Sigmoid colon (tissue), 7 donors: Measurements from ENCODE around the gene DNAJA3. TPM values are rescaled to one million over a fixed set of nuclear protein-coding genes. Genes with fewer than 3 reads are reported as not detected.

ENCODE experiments used
- DNase-seq: peaks from one replicate; pipeline ENCODE4 v3.0.0-alpha.2; 2019
- H3K27ac ChIP-seq, 4 donors: fragments of 200-600 bp; sonication (generic); one replicate each; pipeline ENCODE4 v1.5.1; 2016 to 2019; ENCODE audit warnings: mild to moderate bottlenecking in 1 of 4
- H3K27me3 ChIP-seq, 3 donors: fragments of 200-600 bp; sonication (generic); one replicate each; pipeline ENCODE4 v1.5.1; 2019; ENCODE audit warnings: mild to moderate bottlenecking in 1 of 3
- H3K36me3 ChIP-seq, 4 donors: fragments of 200-600 bp; sonication (generic); one replicate each; pipeline ENCODE4 v1.5.1; 2016 to 2019
- H3K4me1 ChIP-seq, 4 donors: fragments of 200-600 bp; sonication (generic); one replicate each; pipeline ENCODE4 v1.5.1; 2017 to 2019
- H3K4me3 ChIP-seq, 4 donors: fragments of 200-600 bp; sonication (generic); one replicate each; pipeline ENCODE4 v1.5.1; 2017 to 2019; ENCODE audit warnings: mild to moderate bottlenecking in 2 of 4, moderate library complexity in 1 of 4
- H3K9me3 ChIP-seq, 4 donors: fragments of 200-600 bp in 3 of 4; sonication (generic) in 3 of 4; one replicate each; pipeline versions ENCODE4 v1.5.1 to v1.6.1; 2013 to 2019
- CTCF ChIP-seq, 4 experiments: fragments of 450-650 bp in 3 of 4; fragments of 200-600 bp in 1 of 4; IDR thresholded peaks; one replicate each; pipeline ENCODE4 v1.5.1; 2016 to 2019; ENCODE audit warnings: antibody characterized with exemption in 4 of 4, mild to moderate bottlenecking in 3 of 4, moderate library complexity in 2 of 4
- EP300 ChIP-seq, 4 donors: sonication (generic); formaldehyde crosslinking; IDR thresholded peaks; one replicate each; pipeline ENCODE4 v1.6.1; 2017; ENCODE audit warnings: antibody characterized with exemption in 4 of 4
- POLR2A ChIP-seq, 2 donors: fragments of 450-650 bp; IDR thresholded peaks; one replicate each; pipeline ENCODE4 v1.6.1; 2016; ENCODE audit warnings: antibody characterized with exemption in 2 of 2, mild to moderate bottlenecking in 2 of 2, moderate library complexity in 2 of 2
- POLR2AphosphoS5 ChIP-seq, 4 donors: sonication (generic); formaldehyde crosslinking; IDR thresholded peaks; one replicate each; pipeline ENCODE4 v1.6.1; 2017; ENCODE audit warnings: antibody characterized with exemption in 4 of 4
- WGBS, 2 donors: extraction: QIAGEN DNeasy Blood & Tissue Kit; methylation state at CpG; one replicate each; pipeline ENCODE4 v1.1.7; 2013; 5-methylcytosine and 5-hydroxymethylcytosine counted together
- intact Hi-C: fragments of 100-400 bp; cut with DNase I; formaldehyde crosslinking; loops from one replicate; pipeline ENCODE4 v1.15.1; 2023
- polyA plus RNA-seq, 3 donors: library from polyadenylated mRNA; stranded (reverse); fragments of 200-250 nt; gene quantifications; one replicate each; pipeline ENCODE4 v1.2.3, GENCODE V29; 2013
- total RNA-seq, 4 donors: library from RNA; depleted of rRNA; stranded (reverse); fragments of >200 nt; gene quantifications; one replicate each; pipeline ENCODE4 v1.1.0, GENCODE V29; 2016
- donor health status: healthy with polysubstance abuse.
- donor health status: Bipolar disorder and iron deficiency.
- donor health status: healthy.

The DNAJA3 gene
- total and polyA plus RNA-seq, 7 donors: 28.2 to 53.3 (median 44.2) TPM

GRCh38 chr16:4409081-4409932 lies 16.4 kb upstream of the DNAJA3 start:
- intact Hi-C loops: no loop called here
- TF ChIP-seq POLR2AphosphoS5 (IDR thresholded peaks at IDR 0.05) (no peak), EP300 (IDR thresholded peaks at IDR 0.05) (no peak), CTCF (IDR thresholded peaks at IDR 0.05) (no peak), POLR2A (IDR thresholded peaks at IDR 0.05) (no peak)
- H3K36me3 ChIP-seq: peaks cover 0 to 63% (median 12%) of the 10 kb centered on the region in 4 donors
- H3K27me3 ChIP-seq: no peaks in the 10 kb centered on the region
- H3K27ac ChIP-seq: no peak overlapping the region
- WGBS, 2 donors: 92 to 95% methylated on average over 19 of the region's 19 CpGs
- DNase-seq: no peak
- H3K4me3 ChIP-seq: no peak overlapping the region
- no peaks in the 10 kb centered on the region for H3K9me3 ChIP-seq
- H3K4me1 ChIP-seq: peaks cover 0 to 41% (median 16%) of the 10 kb centered on the region in 4 donors

- TF ChIP-seq POLR2A (IDR thresholded peaks at IDR 0.05): no peak
- TF ChIP-seq POLR2AphosphoS5 (IDR thresholded peaks at IDR 0.05): peak in 2 of 4 donors; percentile 22 to 54
- 51 to 69% methylated on average over 15 of the region's 15 CpGs for whole genome bisulfite sequencing, 2 donors
- Histone ChIP-seq H3K27me3 (no peaks in the 10 kb centered on the region), H3K36me3 (peaks cover 0 to 52% (median 8%) of the 10 kb centered on the region in 4 donors), H3K9me3 (no peaks in the 10 kb centered on the region), H3K4me3 (no peak overlapping the region), H3K4me1 (peaks cover 0 to 53% (median 27%) of the 10 kb centered on the region in 4 donors), H3K27ac (peak overlapping the region in 2 of 4 donors; percentile 47 to 59)
- DNase-seq: peak; percentile 91
- intact Hi-C loops: loop anchor here (5.0 kb wide), 1 partner anchor 138 kb away; the partner anchor contains the start of gene TFAP4
These were observed 15.2 kb upstream of the DNAJA3 start for GRCh38 chr16:4410335-4411075.

DNA sequence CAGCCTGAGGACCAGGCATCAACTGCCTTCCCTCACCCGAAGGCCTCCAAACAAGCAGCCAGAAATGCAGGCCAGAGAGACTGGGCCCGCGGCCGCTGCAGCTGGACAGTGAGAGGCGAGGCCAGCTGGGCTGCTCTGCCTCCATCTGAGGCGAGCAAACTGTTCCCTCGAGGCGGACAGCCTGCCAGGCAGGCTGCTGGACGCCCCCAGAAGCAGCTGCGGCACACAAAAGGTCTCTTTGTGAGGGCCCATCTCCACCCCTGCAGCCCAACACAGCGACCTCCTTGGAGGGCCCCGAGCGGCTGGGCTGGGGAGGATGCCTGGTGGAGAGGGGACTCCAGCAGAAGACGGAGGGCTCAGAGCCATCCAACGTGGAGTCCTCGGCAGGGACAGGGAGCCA lies 14.0 kb upstream of the DNAJA3 start:
- no peak overlapping the region for H3K4me3 ChIP-seq
- peak; percentile 86 for DNase-seq
- H3K36me3 ChIP-seq: peaks cover 0 to 40% (median 4%) of the 10 kb centered on the region in 4 donors
- peak in 2 of 4 donors; percentile 32 to 34 for TF ChIP-seq POLR2AphosphoS5 (IDR thresholded peaks at IDR 0.05)
- TF ChIP-seq EP300 (IDR thresholded peaks at IDR 0.05): no peak
- no peak for TF ChIP-seq POLR2A (IDR thresholded peaks at IDR 0.05)
- WGBS, 2 donors: 77 to 87% methylated on average over 16 of the region's 16 CpGs
- intact Hi-C loops: loop anchor here (5.0 kb wide), 1 partner anchor 139 kb away; the partner anchor contains the start of gene TFAP4
- H3K4me1 ChIP-seq: peaks cover 0 to 56% (median 29%) of the 10 kb centered on the region in 4 donors
- no peaks in the 10 kb centered on the region for H3K9me3 ChIP-seq
- H3K27me3 ChIP-seq: no peaks in the 10 kb centered on the region
- H3K27ac ChIP-seq: peak overlapping the region; percentile 6 to 59 (median 30)

- peaks cover 0 to 35% (median 1%) of the 10 kb centered on the region in 4 donors for H3K36me3 ChIP-seq
- no peaks in the 10 kb centered on the region for H3K27me3 ChIP-seq
- H3K4me3 ChIP-seq: no peak overlapping the region
- DNase-seq: no peak
- H3K27ac ChIP-seq: peak overlapping the region; percentile 6 to 59 (median 30)
- TF ChIP-seq EP300 (IDR thresholded peaks at IDR 0.05) (no peak), CTCF (IDR thresholded peaks at IDR 0.05) (no peak), POLR2A (IDR thresholded peaks at IDR 0.05) (no peak), POLR2AphosphoS5 (IDR thresholded peaks at IDR 0.05) (no peak)
- WGBS, 2 donors: 89 to 94% methylated on average over 8 of the region's 8 CpGs
- no peaks in the 10 kb centered on the region for H3K9me3 ChIP-seq
- intact Hi-C loops: loop anchor here (5.0 kb wide), 1 partner anchor 140 kb away; the partner anchor contains the start of gene TFAP4
- H3K4me1 ChIP-seq: peaks cover 0 to 60% (median 32%) of the 10 kb centered on the region in 4 donors
These were observed 13.5 kb upstream of the DNAJA3 start for GRCh38 chr16:4412159-4412558.

DNA sequence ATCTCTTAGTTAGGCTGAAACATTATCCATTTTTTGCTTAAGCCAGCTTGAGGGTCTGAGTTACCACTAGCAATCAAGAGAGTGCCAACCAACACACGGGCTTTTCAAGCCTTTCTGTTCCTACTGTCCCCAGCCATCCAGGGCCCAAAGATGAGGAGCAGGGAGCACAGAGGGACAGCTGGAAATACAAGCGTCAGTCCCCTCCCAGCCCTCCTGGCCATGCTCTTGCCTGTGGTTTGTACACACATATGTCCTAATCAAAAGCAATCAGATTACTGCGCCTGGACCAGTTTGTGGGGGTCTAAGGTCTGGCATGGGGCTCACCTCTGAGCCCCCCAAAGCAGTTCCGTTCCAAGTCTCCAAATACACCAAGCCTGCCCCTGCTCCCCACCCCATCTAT lies 12.8 kb upstream of the DNAJA3 start:
- intact Hi-C loops: loop anchor here (5.0 kb wide), 1 partner anchor 141 kb away; the partner anchor contains the start of gene TFAP4
- no peak overlapping the region for H3K4me3 ChIP-seq
- H3K36me3 ChIP-seq: peaks cover 0 to 28% (median 0%) of the 10 kb centered on the region in 4 donors
- peaks cover 0 to 61% (median 32%) of the 10 kb centered on the region in 4 donors for H3K4me1 ChIP-seq
- no peak for DNase-seq
- TF ChIP-seq POLR2AphosphoS5 (IDR thresholded peaks at IDR 0.05) (no peak), CTCF (IDR thresholded peaks at IDR 0.05) (no peak), EP300 (IDR thresholded peaks at IDR 0.05) (no peak)
- no peak overlapping the region for H3K27ac ChIP-seq
- H3K27me3 ChIP-seq: no peaks in the 10 kb centered on the region
- 92 to 93% methylated on average over 4 of the region's 4 CpGs for WGBS, 2 donors
- no peaks in the 10 kb centered on the region for H3K9me3 ChIP-seq
